ENCODE data around the gene ANXA3. TPM values are rescaled to one million over a fixed set of nuclear protein-coding genes. Genes with fewer than 3 reads are reported as not detected.

The ANXA3 gene
- total RNA-seq, 4 donors from 2014 or later, result 14.2 to 49.6 (median 30.4) TPM

DNA sequence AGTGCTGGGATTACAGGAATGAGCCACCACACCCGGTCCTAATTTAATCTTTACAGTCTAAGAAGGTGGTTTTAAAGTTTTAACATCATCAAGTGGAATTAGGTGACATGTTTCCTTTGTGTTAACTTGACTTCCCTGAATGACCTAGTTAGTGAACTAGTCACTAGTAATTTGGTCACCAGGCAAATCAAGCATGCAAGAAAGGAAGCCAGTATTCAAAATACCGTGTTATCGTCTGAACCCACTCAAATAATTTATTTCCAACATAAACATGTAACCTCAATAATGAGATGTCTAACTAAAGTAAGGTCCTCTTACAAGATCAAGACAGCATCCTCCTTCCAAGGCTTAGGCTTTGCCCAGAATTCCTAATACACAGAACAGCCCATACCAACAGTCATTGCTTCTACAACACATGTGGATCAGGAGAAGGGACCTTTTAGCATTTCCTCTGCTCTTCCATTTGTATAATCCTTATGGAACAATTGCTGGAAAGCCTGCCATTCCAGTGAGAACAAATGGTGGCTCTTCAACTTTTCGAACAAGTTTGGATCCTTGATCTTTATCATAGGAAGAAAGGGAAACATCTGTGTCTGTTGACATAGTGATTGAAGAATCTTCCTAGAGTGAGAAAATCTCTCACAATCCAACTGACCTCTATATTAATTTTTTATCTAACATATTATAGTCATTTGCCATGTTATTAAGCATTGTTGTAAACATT is 97.2 kb downstream of the ANXA3 start:
- Histone ChIP-seq H3K4me3 (no peak overlapping the region), H3K9me3 (no peaks in the 10 kb centered on the region), H3K27ac (no peak overlapping the region), H3K4me1 (peaks cover 7 to 45% (median 21%) of the 10 kb centered on the region in 4 donors), H3K27me3 (no peaks in the 10 kb centered on the region), H3K36me3 (no peaks in the 10 kb centered on the region)
- intact Hi-C loops (cut with DNase I; ENCODE audit: low total_unique reads), result no loop called here
- no peak for DNase-seq
- TF ChIP-seq CTCF (IDR thresholded peaks at IDR 0.05) (no peak), EP300 (IDR thresholded peaks at IDR 0.05; ENCODE audit: low read depth) (no peak), POLR2AphosphoS5 (IDR thresholded peaks at IDR 0.05) (no peak), POLR2A (IDR thresholded peaks at IDR 0.05) (no peak)
- 78 to 79% methylated on average over 3 to 4 of the region's 4 CpGs for WGBS, 2 donors (ENCODE audit: low coverage in 1 of 2)
- in situ Hi-C loops (cut with MboI; ENCODE audit: low pct_ligation_motif_present in 1 of 4, low pct_unique_long_range_greater_than_20kb in 1 of 4, low sequenced_read_pairs in 3 of 4), result no loop called here

GRCh38 chr4:78650106-78651024 is 98.8 kb downstream of the ANXA3 start:
- Histone ChIP-seq H3K27me3 (no peaks in the 10 kb centered on the region), H3K9me3 (no peaks in the 10 kb centered on the region), H3K4me3 (no peak overlapping the region), H3K36me3 (no peaks in the 10 kb centered on the region), H3K4me1 (peaks cover 3 to 32% (median 15%) of the 10 kb centered on the region in 4 donors), H3K27ac (no peak overlapping the region)
- WGBS, 2 donors (ENCODE audit: low coverage in 1 of 2), result 86% methylated on average over 3 of the region's 3 CpGs
- TF ChIP-seq EP300 (IDR thresholded peaks at IDR 0.05; ENCODE audit: low read depth) (no peak), POLR2A (IDR thresholded peaks at IDR 0.05) (no peak), POLR2AphosphoS5 (IDR thresholded peaks at IDR 0.05) (no peak), CTCF (IDR thresholded peaks at IDR 0.05) (no peak)
- intact Hi-C loops (cut with DNase I; ENCODE audit: low total_unique reads) (no loop called here), in situ Hi-C loops (cut with MboI; ENCODE audit: low pct_ligation_motif_present in 1 of 4, low pct_unique_long_range_greater_than_20kb in 1 of 4, low sequenced_read_pairs in 3 of 4) (no loop called here)
- no peak for DNase-seq

- Histone ChIP-seq H3K9me3 (no peaks in the 10 kb centered on the region), H3K36me3 (no peaks in the 10 kb centered on the region), H3K27me3 (no peaks in the 10 kb centered on the region), H3K27ac (no peak overlapping the region), H3K4me3 (no peak overlapping the region), H3K4me1 (peaks cover 0 to 22% (median 5%) of the 10 kb centered on the region in 4 donors)
- 88 to 90% methylated on average over 4 of the region's 4 CpGs for WGBS, 2 donors (ENCODE audit: low coverage in 1 of 2)
- intact Hi-C loops (cut with DNase I; ENCODE audit: low total_unique reads), result no loop called here
- in situ Hi-C loops (cut with MboI; ENCODE audit: low pct_ligation_motif_present in 1 of 4, low pct_unique_long_range_greater_than_20kb in 1 of 4, low sequenced_read_pairs in 3 of 4), result no loop called here
- TF ChIP-seq EP300 (IDR thresholded peaks at IDR 0.05; ENCODE audit: low read depth) (no peak), POLR2AphosphoS5 (IDR thresholded peaks at IDR 0.05) (no peak), CTCF (IDR thresholded peaks at IDR 0.05) (no peak), POLR2A (IDR thresholded peaks at IDR 0.05) (no peak)
- DNase-seq, result no peak
These were observed 99.8 kb downstream of the ANXA3 start for GRCh38 chr4:78651250-78651860.

All from transverse colon (tissue), 4 donors.